IMR-90 (cell line): ENCODE results near the gene DOK3. TPM values are rescaled to one million over a fixed set of nuclear protein-coding genes. Genes with fewer than 3 reads are reported as not detected.

Experiments used
- ATAC-seq: fragments of 200-7000 bp; cut with Tn5 transposase; 2 replicates; pipeline ENCODE4 v1.9.1; 2020; ENCODE audit warnings: low read depth, mild to moderate bottlenecking, moderate library complexity
- BruUV-seq: library from RNA; stranded (reverse); fragments of 400-500 nt; replicated peaks from 2 replicates; lab custom pipeline; 2021; lab: Mats Ljungman, UMichigan
- CTCF ChIA-PET: fragments of 300-600 bp; formaldehyde crosslinking; extraction: SDS; loops from one replicate; lab custom pipeline; 2021; ENCODE audit warnings: antibody characterized with exemption; lab: Yijun Ruan, JAX
- POLR2A ChIA-PET: fragments of 300-600 bp; sonication (Branson Sonifier 250); formaldehyde crosslinking; loops from one replicate; lab custom pipeline; 2022; ENCODE audit warnings: antibody characterized with exemption; ENCODE audit not compliant: unreplicated experiment; lab: Charles Lee
- DNase-seq: peaks from one replicate; pipeline ENCODE4 v3.0.0; 2013
- H2AFZ ChIP-seq: replicated peaks from 2 replicates; pipeline ENCODE3; 2013; ENCODE audit warnings: low read length, mild to moderate bottlenecking; ENCODE audit not compliant: poor library complexity
- H2AK5ac ChIP-seq: 2 replicates; pipeline ENCODE4 v1.6.1; 2013; ENCODE audit warnings: low read depth, low read length, inconsistent platforms
- H2AK9ac ChIP-seq: replicated peaks from 2 replicates; pipeline ENCODE3; 2013; ENCODE audit warnings: mild to moderate bottlenecking, low read depth, low read length, moderate library complexity; ENCODE audit not compliant: poor library complexity
- H2BK120ac ChIP-seq: 2 replicates; pipeline ENCODE4 v1.6.1; 2013; ENCODE audit warnings: low read depth, low read length, inconsistent platforms
- H2BK15ac ChIP-seq: 3 replicates; pipeline ENCODE4 v1.6.1; 2013; ENCODE audit warnings: low read depth, low read length, inconsistent platforms
- H2BK20ac ChIP-seq: 2 replicates; pipeline ENCODE4 v1.6.1; 2013; ENCODE audit warnings: low read depth, mild to moderate bottlenecking, inconsistent platforms, low read length, moderate library complexity
- H2BK5ac ChIP-seq: 2 replicates; pipeline ENCODE4 v1.6.1; 2013; ENCODE audit warnings: mild to moderate bottlenecking, low read depth, low read length, inconsistent platforms; ENCODE audit not compliant: poor library complexity, severe bottlenecking
- H3K14ac ChIP-seq: replicated peaks from 2 replicates; pipeline ENCODE4 v1.6.1; 2013; ENCODE audit warnings: low read depth, low read length, inconsistent platforms
- H3K18ac ChIP-seq: 2 replicates; pipeline ENCODE4 v1.6.1; 2013; ENCODE audit warnings: low read depth, low read length, control low read depth
- H3K23ac ChIP-seq: 2 replicates; pipeline ENCODE4 v1.6.1; 2013; ENCODE audit warnings: low read depth, low read length, inconsistent platforms
- H3K27ac ChIP-seq: 2 replicates; pipeline ENCODE4 v1.5.1; 2013; ENCODE audit warnings: mild to moderate bottlenecking, control low read depth, low read length; ENCODE audit not compliant: insufficient read depth
- H3K27me3 ChIP-seq: 2 replicates; pipeline ENCODE4 v1.6.1; 2013; ENCODE audit warnings: low read length; ENCODE audit not compliant: control insufficient read depth, insufficient read depth
- H3K36me3 ChIP-seq: 2 replicates; pipeline ENCODE4 v1.6.1; 2013; ENCODE audit warnings: low read length, mixed read lengths; ENCODE audit not compliant: control insufficient read depth, insufficient read depth
- H3K4ac ChIP-seq: 2 replicates; pipeline ENCODE4 v1.6.1; 2013; ENCODE audit warnings: low read depth, low read length, inconsistent platforms
- H3K4me1 ChIP-seq: 2 replicates; pipeline ENCODE4 v1.6.1; 2013; ENCODE audit warnings: low read length, mixed read lengths; ENCODE audit not compliant: control insufficient read depth, insufficient read depth
- H3K4me2 ChIP-seq: 2 replicates; pipeline ENCODE4 v1.6.1; 2013; ENCODE audit warnings: low read depth, mild to moderate bottlenecking, control low read depth, low read length, moderate library complexity
- H3K4me3 ChIP-seq: 2 replicates; pipeline ENCODE4 v1.5.1; 2013; ENCODE audit warnings: low read depth, mild to moderate bottlenecking, control low read depth, low read length, moderate library complexity; ENCODE audit not compliant: insufficient read depth
- H3K56ac ChIP-seq: 2 replicates; pipeline ENCODE4 v1.6.1; 2013; ENCODE audit warnings: low read length, inconsistent platforms; ENCODE audit not compliant: insufficient read depth; ENCODE audit errors: extremely low read depth
- H3K79me1 ChIP-seq, 2 experiments: 2 replicates each; pipeline ENCODE4 v1.6.1; 2013; ENCODE audit warnings: low read length in 2 of 2, inconsistent platforms in 1 of 2, low read depth in 1 of 2
- H3K9ac ChIP-seq: 2 replicates; pipeline ENCODE4 v1.6.1; 2013; ENCODE audit warnings: low read depth, low read length, control low read depth
- H3K9me1 ChIP-seq: 2 replicates; pipeline ENCODE4 v1.6.1; 2013; ENCODE audit warnings: low read length, inconsistent platforms; ENCODE audit not compliant: insufficient read depth
- H3K9me3 ChIP-seq: 2 replicates; pipeline ENCODE4 v1.6.1; 2013; ENCODE audit warnings: low read length; ENCODE audit not compliant: control insufficient read depth, insufficient read depth
- H4K20me1 ChIP-seq: 2 replicates; pipeline ENCODE4 v1.6.1; 2013; ENCODE audit warnings: low read length, inconsistent platforms; ENCODE audit not compliant: insufficient read depth
- H4K5ac ChIP-seq: 2 replicates; pipeline ENCODE4 v1.6.1; 2013; ENCODE audit warnings: mild to moderate bottlenecking, low read depth, low read length, control low read depth
- H4K8ac ChIP-seq, 2 experiments: 2 replicates each; pipeline ENCODE4 v1.6.1; 2013; ENCODE audit warnings: low read depth in 2 of 2, low read length in 2 of 2, control low read depth in 1 of 2, inconsistent platforms in 1 of 2
- H4K91ac ChIP-seq: 2 replicates; pipeline ENCODE4 v1.6.1; 2013; ENCODE audit warnings: low read depth, low read length, inconsistent platforms; ENCODE audit not compliant: insufficient read depth
- BHLHE40 ChIP-seq: fragments of 150-350 bp; IDR thresholded peaks from 2 replicates; pipeline ENCODE4 v1.6.1; 2016; ENCODE audit warnings: mild to moderate bottlenecking, low read depth, low read length
- CEBPB ChIP-seq: IDR thresholded peaks from 2 replicates; pipeline ENCODE4 v1.6.1; 2012; ENCODE audit warnings: low read depth, low read length, improper control_type of control experiment
- CHD1 ChIP-seq: IDR thresholded peaks from 2 replicates; pipeline ENCODE4 v1.6.1; 2012; ENCODE audit warnings: low read depth, low read length, improper control_type of control experiment
- CTCF ChIP-seq: conservative IDR thresholded peaks from 2 replicates; pipeline ENCODE4 v1.5.1; 2012; ENCODE audit warnings: mild to moderate bottlenecking, low read depth, low read length, improper control_type of control experiment
- ELK1 ChIP-seq: fragments of 150-350 bp; IDR thresholded peaks from 2 replicates; pipeline ENCODE4 v1.6.1; 2016; ENCODE audit warnings: low read depth, mild to moderate bottlenecking, low read length, moderate library complexity, borderline replicate concordance
- FOS ChIP-seq: fragments of 150-350 bp; IDR thresholded peaks from 2 replicates; pipeline ENCODE4 v1.6.1; 2016; ENCODE audit warnings: low read depth, low read length
- MAFK ChIP-seq: IDR thresholded peaks from 2 replicates; pipeline ENCODE4 v1.6.1; 2012; ENCODE audit warnings: low read depth, low read length, improper control_type of control experiment
- MAZ ChIP-seq: IDR thresholded peaks from 2 replicates; pipeline ENCODE4 v1.6.1; 2012; ENCODE audit warnings: low read depth, mild to moderate bottlenecking, low read length, improper control_type of control experiment, moderate library complexity, borderline replicate concordance
- MXI1 ChIP-seq: IDR thresholded peaks from 2 replicates; pipeline ENCODE4 v1.6.1; 2012; ENCODE audit warnings: low read depth, mild to moderate bottlenecking, low read length, moderate library complexity, borderline replicate concordance
- NFE2L2 ChIP-seq: fragments of 150-350 bp; IDR thresholded peaks from 2 replicates; pipeline ENCODE4 v1.6.1; 2016; ENCODE audit warnings: low read depth, mild to moderate bottlenecking, low read length
- POLR2A ChIP-seq: IDR thresholded peaks from 2 replicates; pipeline ENCODE4 v1.6.1; 2012; ENCODE audit warnings: mild to moderate bottlenecking, low read depth, low read length
- RAD21 ChIP-seq: IDR thresholded peaks from 2 replicates; pipeline ENCODE4 v1.6.1; 2012; ENCODE audit warnings: low read length, improper control_type of control experiment
- RCOR1 ChIP-seq: IDR thresholded peaks from 2 replicates; pipeline ENCODE4 v1.6.1; 2012; ENCODE audit warnings: mild to moderate bottlenecking, low read length, improper control_type of control experiment; ENCODE audit not compliant: insufficient replicate concordance
- RFX5 ChIP-seq: IDR thresholded peaks from 2 replicates; pipeline ENCODE4 v1.8.0; 2012; ENCODE audit warnings: low read depth, mild to moderate bottlenecking, low read length, moderate library complexity
- SMC3 ChIP-seq: fragments of 150-350 bp; IDR thresholded peaks from 2 replicates; pipeline ENCODE4 v1.6.1; 2016; ENCODE audit warnings: low read depth, mild to moderate bottlenecking, antibody characterized with exemption, low read length, moderate library complexity
- USF2 ChIP-seq: fragments of 150-350 bp; IDR thresholded peaks from 2 replicates; pipeline ENCODE4 v1.6.1; 2017; ENCODE audit warnings: mild to moderate bottlenecking, antibody characterized with exemption, low read length, low read depth
- WGBS, 2 experiments: methylation state at CpG; one replicate each; pipeline versions ENCODE4 v1.1.5 to v1.1.7; 2013; ENCODE audit warnings: missing lambda C conversion rate in 2 of 2; ENCODE audit not compliant: insufficient read length in 1 of 2; ENCODE audit errors: extremely low coverage in 2 of 2; 5-methylcytosine and 5-hydroxymethylcytosine counted together
- dilution Hi-C: fragments of 300-500 bp; cut with HindIII; formaldehyde crosslinking; loops from one replicate; pipeline ENCODE4 v1.14.3; 2018; ENCODE audit warnings: low sequenced_read_pairs; ENCODE audit not compliant: unreplicated experiment
- in situ Hi-C: fragments of 300-500 bp; cut with MboI; formaldehyde crosslinking; loops from 3 replicates; pipeline ENCODE4 v1.14.3; 2019; ENCODE audit warnings: low sequenced_read_pairs, inconsistent platforms, mixed read lengths
- intact Hi-C: fragments of 100-400 bp; cut with micrococcal nuclease; formaldehyde crosslinking; loops from 2 replicates; pipeline ENCODE4 v1.10.0; 2022
- polyA plus RNA-seq, 3 experiments: library from polyadenylated mRNA; depleted of rRNA; stranded (reverse); fragments of >200 nt; gene quantifications; 2 replicates each; pipeline ENCODE4 v1.2.3, GENCODE V29; 2012; ENCODE audit warnings: low replicate concordance in 1 of 3
- total RNA-seq: library from RNA; depleted of rRNA; stranded (reverse); fragments of >200 nt; gene quantifications from 2 replicates; pipeline ENCODE4 v1.2.3, GENCODE V29; 2012

The DOK3 gene
- total and polyA plus RNA-seq, 2 of the 4 experiments (the other 2 are of a cell fraction), result 0.54 to 3.9 TPM

- intact Hi-C loops, result no loop called here
- dilution Hi-C loops, result no loop called here
- in situ Hi-C loops, result no loop called here
These were observed 46.0 kb upstream of the DOK3 start for GRCh38 chr5:177555665-177556064.

More at GRCh38 chr5:177555665-177556064, 46.0 kb upstream of the DOK3 start:
- H4K5ac ChIP-seq, result no peak overlapping the region
- no peaks in the 10 kb centered on the region for H3K27me3 ChIP-seq
- DNase-seq, result no peak
- H3K18ac ChIP-seq, result no peak overlapping the region
- WGBS, 2 experiments, result no CpG with 5 or more reads among the region's 5 CpGs
- no peak for TF ChIP-seq RCOR1
- no peak for TF ChIP-seq NFE2L2
- no peak for TF ChIP-seq MAFK
- TF ChIP-seq POLR2A, result no peak
- TF ChIP-seq BHLHE40, result no peak
- TF ChIP-seq CEBPB, result no peak
- no peak for TF ChIP-seq RAD21
- no peak for TF ChIP-seq ELK1
- no peak for TF ChIP-seq MAZ
- no peak for TF ChIP-seq CHD1
- TF ChIP-seq USF2, result no peak
- no peak for TF ChIP-seq MXI1
- no peak for TF ChIP-seq SMC3
- no peak for TF ChIP-seq CTCF
- TF ChIP-seq FOS, result no peak
- no peak for TF ChIP-seq RFX5
- BruUV-seq, result no TSS peak
- peaks cover 30% of the 10 kb centered on the region for H4K20me1 ChIP-seq
- H3K36me3 ChIP-seq, result peaks cover 4% of the 10 kb centered on the region; the same call in 1 of the 2 replicates
- H2BK120ac ChIP-seq, result no peak overlapping the region
- no peak overlapping the region; the same call in 1 of the 2 replicates for H3K4ac ChIP-seq
- H3K9me1 ChIP-seq, result peaks cover 16% of the 10 kb centered on the region
- ChIA-PET CTCF (interaction anchor here (1.0 kb wide), 1 partner anchor 11 kb away, joined by 3 read pairs; no protein-coding TSS in a partner anchor), POLR2A (no interaction called here)
- no peak overlapping the region for H3K14ac ChIP-seq
- H3K4me1 ChIP-seq, result peaks cover 14% of the 10 kb centered on the region
- H3K9me3 ChIP-seq, result no peaks in the 10 kb centered on the region
- no peak overlapping the region for H4K91ac ChIP-seq
- H2BK15ac ChIP-seq, result no peak overlapping the region
- no peak overlapping the region for H2AK5ac ChIP-seq
- H3K56ac ChIP-seq, result no peak overlapping the region
- H3K4me2 ChIP-seq, result no peak overlapping the region
- no peak overlapping the region for H3K9ac ChIP-seq
- H3K27ac ChIP-seq, result no peak overlapping the region
- H4K8ac ChIP-seq, result no peak overlapping the region; a peak in 1 of 4 replicates
- no peak overlapping the region for H2BK20ac ChIP-seq
- H3K23ac ChIP-seq, result no peak overlapping the region
- H3K4me3 ChIP-seq, result no peak overlapping the region
- H2AFZ ChIP-seq, result no peak overlapping the region
- no peak overlapping the region for H2BK5ac ChIP-seq
- peaks cover 3 to 34% of the 10 kb centered on the region in 2 experiments; a peak in 2 of 4 replicates for H3K79me1 ChIP-seq
- H2AK9ac ChIP-seq, result no peak overlapping the region
- ATAC-seq, result no peak
